Effector CD4-positive, alpha-beta T cell (primary cell): ENCODE results near the gene PRM3.

ENCODE experiments used
- DNase-seq: peaks from one replicate; pipeline ENCODE4 v3.0.0-alpha.2; 2020

Gene PRM3

DNA sequence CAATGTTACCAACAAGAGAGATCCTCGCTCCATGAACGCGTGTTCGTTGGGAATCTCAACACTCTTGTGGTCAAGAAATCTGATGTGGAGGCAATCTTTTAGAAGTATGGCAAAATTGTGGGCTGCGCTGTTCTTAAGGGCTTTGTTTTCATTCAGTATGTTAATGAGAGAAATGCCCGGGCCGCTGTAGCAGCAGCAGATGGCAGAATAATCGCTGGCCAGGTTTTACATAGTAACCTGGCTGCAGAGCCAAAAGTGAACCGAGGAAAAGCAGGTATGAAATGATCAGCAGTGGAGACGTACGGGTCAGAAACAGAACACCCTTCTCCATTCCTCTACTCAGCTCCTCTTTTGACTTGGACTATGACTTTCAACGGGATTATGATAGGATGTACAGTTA, 30.8 kb downstream of the PRM3 start:
- DNase-seq: no peak

DNA sequence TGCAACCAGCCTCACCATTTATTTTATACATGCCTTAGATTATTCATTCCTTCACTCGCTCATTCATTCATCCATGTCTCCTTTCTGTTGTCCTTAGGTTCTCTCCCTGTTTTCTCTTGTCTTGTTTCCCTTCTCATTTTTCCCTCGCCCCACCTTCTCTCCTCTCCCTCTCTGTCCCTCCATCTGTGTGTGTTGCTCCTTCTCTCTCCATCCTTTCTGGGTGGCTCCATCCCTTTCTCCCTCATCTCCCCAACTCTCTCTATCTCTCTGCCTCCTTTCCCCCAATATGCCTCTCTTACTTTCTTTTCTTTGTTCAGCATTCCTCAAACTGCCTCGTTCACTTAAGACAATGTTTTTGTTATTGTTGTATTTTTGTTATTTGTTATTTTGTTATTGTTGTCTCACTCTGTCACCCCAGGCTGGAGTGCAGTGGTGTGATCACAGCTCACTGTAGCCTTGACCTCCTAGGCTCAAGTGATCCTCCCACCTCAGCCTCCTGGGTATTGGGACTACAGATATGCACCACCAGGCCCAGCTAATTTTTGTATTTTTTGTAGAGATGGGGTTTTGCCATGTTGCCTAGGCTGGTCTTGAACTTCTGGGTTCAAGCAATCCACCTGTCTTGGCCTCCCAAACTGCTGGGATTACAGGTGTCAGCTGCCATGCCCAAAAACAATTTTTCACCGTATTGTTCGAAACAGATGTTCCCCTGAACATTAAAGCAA, 31.8 kb downstream of the PRM3 start:
- no peak for DNase-seq

DNA sequence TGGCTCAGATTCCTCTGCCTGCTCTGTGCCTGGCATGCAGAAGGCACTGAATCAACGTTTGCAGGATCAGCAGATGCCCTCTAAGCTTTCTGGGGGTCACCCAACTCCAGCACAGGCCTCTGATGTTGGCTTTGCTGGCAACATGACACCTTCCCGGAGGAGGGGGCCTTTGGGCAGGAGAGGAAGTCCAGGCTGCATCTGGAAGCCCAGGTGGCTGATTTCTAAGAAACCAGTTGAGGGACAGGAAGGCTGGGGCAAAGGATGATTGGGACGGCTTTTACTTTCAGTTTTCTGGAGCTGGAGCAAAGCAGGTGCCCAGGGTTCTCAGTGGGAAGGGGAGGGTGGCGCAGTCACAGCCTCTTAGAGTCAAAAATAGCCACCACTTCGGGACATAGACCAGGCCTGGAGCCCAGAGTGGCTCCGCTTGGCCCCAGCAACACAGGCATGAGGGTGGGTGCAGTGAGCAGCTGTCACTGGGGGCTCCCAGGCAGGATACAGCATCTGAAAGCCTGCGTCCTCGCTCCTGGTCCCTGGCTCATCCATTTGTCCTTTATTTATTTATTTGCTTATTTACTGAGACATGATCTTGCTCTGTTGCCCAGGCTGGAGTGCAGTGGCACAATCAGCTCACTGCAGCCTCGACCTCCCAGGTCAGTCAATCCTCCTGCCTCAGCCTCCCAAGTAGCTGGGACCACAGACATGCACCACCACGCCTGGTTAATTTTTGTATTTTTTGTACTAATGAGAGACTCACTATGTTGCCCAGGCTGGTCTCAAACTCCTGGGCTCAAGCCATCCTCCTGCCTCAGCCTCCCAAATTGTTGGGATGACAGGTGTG, 32.6 kb downstream of the PRM3 start:
- DNase-seq: no peak

DNA sequence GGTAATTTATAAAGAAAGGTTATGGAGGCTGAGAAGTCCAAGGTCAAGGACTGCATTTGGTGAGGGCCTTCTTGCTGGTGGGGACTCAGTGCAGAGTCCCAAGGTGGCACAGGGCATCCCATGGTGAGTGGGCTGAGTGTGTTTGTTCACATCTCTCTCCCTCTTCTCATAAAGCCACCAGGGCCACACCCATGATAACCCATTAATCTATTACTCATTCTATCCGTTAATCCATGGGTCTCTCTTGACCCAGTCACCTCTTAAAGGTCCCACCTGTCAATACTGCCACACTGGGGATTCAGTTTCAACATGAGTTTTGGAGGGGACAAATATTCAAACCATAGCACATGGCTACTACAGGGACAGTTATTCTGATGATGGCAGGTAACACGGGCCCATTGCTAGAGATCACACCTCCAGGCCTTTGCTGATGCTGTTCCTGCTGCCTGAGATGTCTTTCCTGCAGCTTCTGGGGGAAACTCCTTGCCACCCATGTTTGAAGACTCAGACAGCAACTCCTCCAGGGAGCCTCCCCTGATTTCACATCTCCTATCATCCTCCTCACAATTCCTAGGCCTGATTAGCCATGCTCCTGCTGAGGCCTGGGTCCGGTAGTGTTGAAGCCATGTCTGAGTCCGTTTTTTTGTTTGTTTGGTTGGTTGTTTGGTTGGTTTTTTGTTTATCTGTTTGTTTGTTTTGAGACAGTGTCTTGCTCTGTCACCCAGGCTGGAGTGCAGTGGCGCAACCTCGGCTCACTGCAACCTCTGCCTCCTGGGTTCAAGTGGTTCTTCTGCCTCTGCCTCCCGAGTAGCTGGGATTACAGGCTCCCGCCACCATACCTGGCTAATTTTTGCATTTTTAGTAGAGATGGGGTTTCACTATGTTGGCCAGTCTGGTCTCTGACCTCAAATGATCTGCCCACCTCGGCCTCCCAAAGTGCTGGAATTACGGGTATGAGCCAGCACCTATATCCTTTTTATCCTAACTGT, 33.5 kb downstream of the PRM3 start:
- no peak for DNase-seq

DNA sequence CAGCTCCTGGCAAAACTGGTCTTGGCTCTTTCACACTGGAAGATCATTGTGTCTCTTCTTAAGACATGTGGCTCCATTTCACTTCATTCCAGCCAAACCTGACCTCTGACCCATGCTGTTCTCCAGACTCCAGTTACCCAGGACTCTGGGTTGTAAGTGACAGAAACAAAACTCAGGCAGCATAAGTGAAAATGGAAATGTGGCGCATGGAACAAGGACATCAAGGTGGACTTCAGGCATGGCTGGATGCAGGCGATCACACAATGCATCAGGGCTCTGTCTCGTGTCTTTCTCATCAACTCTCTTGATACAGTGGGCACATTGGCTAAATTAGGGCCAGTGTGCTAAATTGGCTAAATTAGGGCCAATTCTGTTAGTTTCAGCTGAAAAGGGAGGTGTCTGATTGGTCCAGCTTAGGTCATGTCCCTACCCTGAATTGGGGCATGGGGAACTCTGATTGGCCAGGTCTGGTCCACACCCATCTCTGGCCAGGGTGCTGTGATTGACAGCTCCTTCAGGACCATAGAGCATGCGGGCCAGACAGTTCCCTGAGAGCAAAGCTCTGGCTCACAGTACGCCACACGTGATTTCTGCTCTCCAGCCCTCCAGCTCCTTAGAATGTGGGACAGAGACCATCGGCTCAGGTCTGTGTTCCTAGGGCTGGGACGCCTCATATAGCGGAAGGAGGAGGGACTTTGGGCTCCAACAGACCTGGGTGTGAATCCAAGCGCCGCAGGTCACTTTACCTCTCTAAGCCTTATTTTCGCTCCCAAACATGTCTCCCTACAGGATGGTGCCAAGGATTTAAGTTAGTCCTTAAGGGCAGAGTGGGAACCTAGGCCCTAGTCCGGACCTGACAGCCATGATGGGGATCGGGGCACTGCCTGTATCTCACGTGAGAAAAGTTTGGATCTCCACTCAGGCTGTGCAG, 34.9 kb downstream of the PRM3 start:
- no peak for DNase-seq

DNA sequence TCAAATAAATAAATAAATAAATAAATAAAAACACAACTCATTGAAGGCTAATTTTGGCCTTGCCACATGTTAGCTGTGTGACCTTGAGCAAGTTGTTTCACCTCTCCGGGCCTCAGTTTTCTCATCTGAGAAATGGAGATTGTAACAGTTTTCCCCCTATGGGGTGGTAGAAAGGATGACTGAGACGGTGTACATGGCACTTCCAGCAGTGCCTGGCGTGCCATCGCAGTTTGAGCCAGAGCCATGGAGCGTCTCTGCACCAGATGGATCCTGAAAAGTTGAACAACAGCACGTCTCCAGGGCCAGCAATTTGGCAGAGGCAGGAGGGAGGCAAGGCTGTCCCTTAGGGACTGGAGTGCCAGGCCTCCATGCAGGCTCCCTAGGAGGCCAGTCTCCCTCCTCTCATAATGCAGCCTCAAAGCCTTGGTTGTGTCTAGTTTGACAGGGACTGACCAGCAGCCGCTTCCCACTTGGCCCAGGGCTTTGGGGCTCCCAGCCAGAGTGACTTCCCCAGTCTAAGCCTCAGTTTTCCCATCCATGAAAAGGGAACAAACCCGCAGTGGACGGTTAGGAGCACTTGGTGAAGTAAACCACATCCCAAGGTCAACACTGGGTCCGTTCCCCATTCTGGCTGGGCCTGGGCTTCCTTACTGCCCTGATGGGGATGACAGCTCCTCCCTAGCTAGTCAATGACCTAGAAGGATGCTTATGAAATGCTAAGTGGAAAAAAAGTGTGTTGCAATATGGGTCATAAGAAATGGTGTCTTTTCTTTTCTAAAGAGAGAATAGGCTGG, 36.8 kb downstream of the PRM3 start:
- DNase-seq: no peak

DNA sequence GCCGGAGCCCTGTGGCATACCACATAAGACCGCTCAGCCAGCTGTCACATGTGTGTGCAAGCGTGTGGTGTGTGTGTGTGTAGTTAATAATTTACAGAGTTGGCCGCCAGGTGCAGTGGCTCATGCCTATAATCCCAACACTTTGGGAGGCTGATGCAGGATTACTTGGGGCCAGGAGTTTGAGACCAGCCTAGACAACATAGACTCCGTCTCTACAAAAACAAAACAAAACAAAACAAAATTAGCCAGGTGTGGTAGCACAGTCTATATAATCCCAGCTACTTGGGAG, 37.8 kb downstream of the PRM3 start:
- no peak for DNase-seq

DNA sequence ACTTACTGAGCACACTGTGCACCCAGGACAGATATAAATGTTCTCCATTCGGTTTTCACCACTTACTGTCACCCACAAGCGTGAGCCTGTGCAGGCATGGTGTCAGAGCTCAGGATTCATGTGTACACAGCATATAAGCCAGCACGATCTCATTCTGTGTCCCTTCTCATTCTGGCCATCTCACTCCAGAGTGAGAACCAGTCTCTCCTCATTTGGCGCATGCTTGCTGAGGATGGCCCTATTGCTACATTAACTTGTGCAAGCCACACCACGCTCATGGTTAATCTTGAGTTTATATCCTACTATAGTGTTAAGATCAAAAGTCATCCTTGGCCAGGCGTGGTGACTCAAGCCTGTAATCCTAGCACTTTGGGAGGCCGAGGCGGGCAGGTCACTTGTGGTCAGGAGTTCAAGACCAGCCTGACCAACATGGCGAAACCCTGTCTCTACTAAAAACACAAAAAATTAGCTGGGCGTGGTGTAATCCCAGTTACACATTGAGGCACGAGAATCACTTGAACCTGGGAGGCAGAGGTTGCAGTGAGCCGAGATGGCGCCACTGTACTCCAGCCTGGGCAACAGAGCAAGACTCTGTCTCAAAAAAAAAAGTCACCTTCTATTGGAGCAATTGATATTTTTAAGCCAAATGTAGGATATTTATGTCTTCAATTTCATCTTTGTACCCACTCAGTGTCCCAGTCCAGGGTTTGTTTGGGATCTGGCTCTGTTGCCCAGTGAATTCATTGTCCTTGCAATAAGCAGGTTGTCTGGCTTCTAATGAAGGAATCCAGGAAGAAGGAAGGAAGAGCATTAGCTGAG, 38.3 kb downstream of the PRM3 start:
- DNase-seq: no peak

DNA sequence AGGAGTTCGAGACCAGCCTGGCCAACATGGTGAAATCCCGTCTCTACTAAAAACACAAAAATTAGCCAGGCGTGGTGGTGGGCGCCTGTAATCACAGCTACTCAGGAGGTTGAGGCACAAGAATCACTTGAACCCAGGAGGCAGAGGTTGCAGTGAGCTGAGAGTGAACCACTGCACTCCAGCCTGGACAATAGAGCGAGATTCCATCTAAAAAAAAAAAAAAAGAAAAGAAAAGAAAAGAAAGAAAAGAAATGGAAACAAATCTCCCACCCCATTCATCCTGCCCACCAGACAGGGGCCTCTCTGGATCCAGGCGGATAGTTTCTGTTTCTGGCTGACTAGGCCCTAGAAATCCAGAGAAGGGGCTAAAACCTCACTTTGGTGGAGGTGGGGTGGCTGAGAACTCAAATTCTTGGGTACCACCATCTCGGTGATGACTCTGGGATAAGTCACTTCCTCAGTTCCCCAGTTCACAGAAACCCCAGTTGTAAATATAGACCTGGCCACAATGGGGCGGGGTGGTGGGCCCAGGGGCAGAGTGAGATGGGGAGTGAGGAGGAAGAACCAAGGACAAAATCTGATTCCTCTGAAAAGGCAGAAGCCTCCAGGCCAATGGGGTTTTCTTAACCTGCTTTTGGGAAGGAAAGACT, 39.6 kb downstream of the PRM3 start:
- peak; percentile 33 for DNase-seq

DNA sequence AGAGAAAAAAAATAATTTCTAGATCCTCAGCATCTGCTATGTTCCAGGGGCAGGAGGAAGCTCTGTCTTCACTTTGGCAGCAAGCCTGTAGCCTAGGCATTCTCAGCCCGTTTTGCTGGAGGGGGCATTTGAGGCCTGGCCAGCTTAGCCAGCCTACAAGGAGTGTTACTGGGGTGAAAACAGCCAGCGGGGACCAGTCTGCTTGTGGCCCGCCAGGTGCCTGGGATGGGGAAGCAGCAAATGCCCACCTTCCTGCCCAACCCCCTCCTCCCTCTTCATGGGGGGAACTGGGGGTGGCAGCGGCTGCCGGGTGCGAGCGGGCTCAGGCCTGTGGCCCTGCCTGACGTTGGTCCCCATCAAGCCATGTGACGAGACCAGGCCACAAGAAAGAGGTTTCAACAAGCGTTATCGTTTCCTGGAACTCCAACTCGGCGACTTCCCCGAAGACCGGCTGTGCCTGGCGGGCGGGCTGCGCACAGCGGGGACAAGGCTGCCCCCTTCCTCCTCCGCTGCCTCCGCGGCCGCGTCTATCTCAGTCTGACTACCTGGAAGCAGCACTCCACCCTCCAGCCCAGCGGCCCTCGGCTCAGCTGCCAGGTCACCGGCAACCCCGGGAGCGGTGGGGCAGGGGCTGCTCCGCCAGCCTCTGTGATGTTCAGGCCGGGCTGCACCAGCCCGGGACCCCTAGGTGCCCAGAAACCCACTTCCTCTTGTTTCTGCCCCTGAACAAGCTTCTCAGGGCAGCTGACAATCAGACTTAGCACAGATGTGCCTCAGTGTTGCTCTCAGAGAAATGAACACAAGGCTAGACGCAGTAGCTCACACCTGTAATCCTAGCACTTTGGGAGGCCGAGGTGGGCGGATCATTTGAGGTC, 40.3 kb downstream of the PRM3 start:
- DNase-seq: peak; percentile 69

DNA sequence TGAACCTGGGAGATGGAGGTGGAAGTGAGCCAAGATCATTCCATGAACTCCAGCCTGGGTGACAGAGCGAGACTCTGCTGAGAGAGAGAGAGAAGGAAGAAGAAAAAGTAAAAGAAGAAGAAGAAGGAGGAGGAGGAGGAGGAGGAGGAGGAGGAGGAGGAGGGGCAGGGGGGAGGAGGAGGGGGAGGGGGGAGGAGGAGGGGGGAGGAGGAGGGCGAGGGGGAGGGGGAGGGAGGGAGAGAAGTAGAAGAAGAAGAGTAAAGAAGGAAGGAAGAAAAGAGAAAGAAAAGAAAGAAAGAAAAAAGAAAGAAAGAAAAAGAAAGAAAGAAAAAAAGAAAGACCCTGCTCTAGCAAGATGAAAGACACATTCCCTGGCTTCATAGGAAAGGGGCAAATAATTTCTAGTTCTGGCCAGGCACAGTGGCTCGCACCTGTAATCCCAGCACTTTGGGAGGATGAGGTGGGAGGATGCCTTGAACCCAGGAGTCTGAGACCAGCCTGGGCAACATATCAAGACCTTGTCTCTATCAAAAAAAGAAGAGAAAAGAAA, 41.1 kb downstream of the PRM3 start:
- DNase-seq: no peak

DNA sequence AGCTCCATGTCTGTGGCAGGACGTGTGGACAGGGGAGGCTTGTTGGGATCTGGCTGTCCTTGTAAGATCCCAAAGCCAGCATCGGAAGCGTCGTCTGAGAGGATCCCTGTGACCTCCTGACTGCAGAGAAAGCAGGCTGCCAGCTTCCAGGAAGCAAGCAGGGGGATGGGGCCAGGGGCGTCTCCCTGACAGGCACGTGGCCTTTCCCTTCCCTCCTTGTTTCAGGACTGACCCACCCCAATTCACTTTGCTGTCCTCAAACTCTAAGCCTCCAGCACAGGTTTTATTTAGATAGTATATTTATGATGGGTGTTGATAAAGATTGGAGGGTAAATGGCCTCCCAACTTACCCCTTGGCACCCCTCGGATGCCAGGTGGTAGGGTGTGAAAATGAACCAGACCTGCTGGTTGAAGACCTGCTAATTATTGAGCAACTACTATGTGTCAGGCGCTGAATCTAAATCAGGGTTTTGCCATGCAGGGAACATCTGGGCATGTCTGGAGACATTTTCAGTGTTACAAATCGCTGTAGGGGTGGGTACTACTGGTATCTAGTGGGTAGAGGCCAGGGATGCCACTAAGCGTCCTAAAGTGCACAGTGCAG, 42.0 kb downstream of the PRM3 start:
- DNase-seq: no peak

DNA sequence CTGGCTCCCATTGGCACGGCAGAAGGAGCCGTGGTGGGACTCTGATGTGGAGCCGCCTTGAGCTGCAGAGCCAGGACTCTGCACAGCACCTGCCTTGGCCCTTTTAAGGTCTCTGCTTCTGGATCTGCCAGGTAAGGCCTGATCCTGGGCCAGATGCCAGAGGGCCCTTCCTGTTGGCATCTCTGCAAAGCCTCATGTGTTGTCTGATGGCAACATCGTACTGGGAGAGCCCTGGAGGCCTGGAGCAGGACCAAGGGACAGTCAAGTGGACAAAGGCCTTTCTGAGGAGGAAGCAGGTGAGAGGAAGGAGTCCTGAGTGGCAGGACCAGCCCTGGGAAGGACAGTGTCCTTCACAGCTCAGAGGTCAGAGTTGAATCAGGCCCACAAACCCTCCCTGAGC, 43.5 kb downstream of the PRM3 start:
- DNase-seq: no peak

DNA sequence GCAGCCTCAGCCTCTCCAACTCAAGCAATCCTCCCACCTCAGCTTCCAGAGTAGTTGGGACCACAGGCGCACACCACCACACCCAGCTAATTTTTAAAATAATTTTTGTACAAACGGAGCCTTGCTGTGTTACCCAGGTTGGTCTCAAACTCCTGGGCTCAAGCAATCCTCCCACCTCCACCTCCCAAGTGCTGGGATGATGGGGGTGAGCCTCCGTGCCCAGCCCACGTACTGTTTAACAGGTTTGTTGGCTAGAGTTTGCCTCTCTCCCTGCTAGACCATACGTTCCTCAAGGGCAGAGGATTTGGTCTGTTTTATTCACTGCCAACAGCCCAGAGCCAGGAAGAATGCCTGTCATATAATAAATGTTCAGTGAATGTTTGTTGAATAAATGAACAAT, 44.0 kb downstream of the PRM3 start:
- no peak for DNase-seq

DNA sequence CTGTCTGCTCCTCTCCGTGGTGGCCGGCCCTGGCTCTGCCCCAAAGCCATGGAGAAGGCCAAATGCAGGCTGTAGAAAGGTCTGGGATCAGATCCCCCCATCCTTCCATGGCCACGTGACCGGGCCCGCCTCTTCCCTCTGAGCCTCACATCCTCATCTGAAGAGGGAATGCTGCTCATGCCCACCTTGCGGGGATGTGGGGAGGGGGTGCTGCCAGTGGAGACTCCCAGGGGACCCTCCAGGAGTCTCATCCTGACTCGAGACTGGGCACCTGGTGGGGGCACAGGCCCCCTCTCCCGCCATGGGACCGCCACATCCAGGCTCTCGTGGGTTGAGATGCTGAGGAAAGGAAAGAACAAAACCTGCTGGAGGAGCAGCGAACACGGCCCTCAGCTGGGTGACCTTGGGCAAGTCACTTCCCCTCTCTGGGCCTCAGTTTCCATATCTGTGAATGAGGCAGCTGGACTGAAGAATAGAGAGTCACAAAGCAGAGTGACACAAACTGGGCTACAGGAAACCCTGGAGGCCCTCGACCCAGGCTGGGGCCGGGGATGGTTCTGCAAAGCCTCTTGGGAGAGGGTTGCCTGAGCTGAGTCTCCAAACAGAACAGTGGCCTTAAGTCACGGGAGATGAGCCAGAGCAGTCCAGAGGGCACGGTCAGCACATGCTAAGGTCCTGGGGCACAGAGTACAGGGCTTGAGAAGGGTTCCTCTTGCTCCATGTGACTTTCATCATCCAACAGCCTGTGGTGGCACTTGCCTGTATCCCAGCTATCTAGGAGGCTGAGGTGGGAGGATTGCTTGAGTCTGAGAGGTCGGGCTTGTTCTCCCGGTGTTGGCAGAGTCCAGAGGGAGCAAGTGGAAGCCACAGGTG, 47.5 kb downstream of the PRM3 start:
- no peak for DNase-seq

DNA sequence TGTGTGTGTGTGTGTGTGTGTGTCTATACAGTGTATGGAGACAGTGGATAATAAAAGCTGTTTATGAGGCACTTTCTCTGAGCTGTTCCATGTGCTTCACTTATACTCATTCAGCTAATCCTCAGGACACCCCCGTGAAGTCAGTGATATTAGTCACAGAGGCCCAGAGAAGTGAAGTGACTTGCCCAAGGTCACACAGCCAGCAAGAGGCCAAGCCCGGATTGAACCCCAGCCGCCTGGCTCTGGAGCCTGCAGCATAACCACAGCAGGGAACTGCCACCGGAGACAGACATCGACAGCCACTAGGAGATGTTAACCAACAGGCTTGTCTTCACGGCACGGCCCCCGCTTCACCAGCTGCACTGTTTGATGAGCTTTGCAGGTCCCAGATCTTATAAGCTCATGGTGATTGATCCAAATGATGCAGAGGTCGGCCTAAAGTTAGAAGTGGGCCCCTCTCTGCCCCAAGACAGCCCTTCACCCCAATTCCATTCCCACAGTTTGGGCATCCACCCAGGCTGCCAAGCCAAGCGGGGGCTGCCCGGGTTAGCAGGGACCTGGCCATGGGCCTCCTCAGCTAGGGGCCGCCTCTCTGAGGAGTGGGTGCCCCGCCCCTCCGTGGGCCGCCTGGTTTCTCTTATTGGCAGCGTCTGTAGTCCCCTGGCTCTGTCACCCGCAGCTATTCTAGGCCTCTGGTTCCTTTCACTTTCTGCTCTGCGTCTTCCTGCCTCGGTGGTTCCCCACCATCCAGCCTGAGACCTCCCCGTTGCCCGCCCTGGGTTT, 48.3 kb downstream of the PRM3 start:
- DNase-seq: peak; percentile 51
